H1 (cell line): ENCODE results near the gene RPL28. TPM values are rescaled to one million over a fixed set of nuclear protein-coding genes. Genes with fewer than 3 reads are reported as not detected.

Source experiments
- CTCF ChIA-PET: fragments of 300-600 bp; sonication (Branson Sonifier 250); formaldehyde crosslinking; loops from one replicate; lab custom pipeline; 2021; ENCODE audit not compliant: partially characterized antibody; lab: Charles Lee
- POLR2A ChIA-PET: fragments of 300-600 bp; sonication (Branson Sonifier 250); formaldehyde crosslinking; loops from one replicate; lab custom pipeline; 2021; ENCODE audit warnings: inconsistent platforms; ENCODE audit not compliant: partially characterized antibody; lab: Charles Lee
- DNase-seq, 2 experiments: peaks; one replicate each; pipeline versions ENCODE4 v3.0.0 to v3.0.0-alpha.2; 2010 to 2022; ENCODE audit warnings: low spot score in 2 of 2, low read depth in 1 of 2, mixed read lengths in 1 of 2
- FAIRE-seq: peaks from 2 replicates; lab custom pipeline; 2011; peaks lifted over from hg19 to GRCh38; lab: Jason Lieb, UNC
- H2AFZ ChIP-seq: 2 replicates; pipeline ENCODE4 v1.8.1; 2012; ENCODE audit warnings: low read length, inconsistent platforms
- H2AK5ac ChIP-seq: 2 replicates; pipeline ENCODE4 v1.6.1; 2013; ENCODE audit warnings: low read depth, low read length
- H2BK120ac ChIP-seq: replicated peaks from 2 replicates; pipeline ENCODE3; 2013; ENCODE audit warnings: low read depth, low read length, inconsistent platforms
- H2BK12ac ChIP-seq: 2 replicates; pipeline ENCODE4 v1.6.1; 2013; ENCODE audit warnings: low read depth, low read length
- H2BK15ac ChIP-seq: 2 replicates; pipeline ENCODE4 v1.6.1; 2013; ENCODE audit warnings: low read length
- H2BK20ac ChIP-seq: 2 replicates; pipeline ENCODE4 v1.6.1; 2013; ENCODE audit warnings: low read length
- H2BK5ac ChIP-seq: 2 replicates; pipeline ENCODE4 v1.6.1; 2013; ENCODE audit warnings: low read depth, low read length
- H3K14ac ChIP-seq: 2 replicates; pipeline ENCODE4 v1.6.1; 2013; ENCODE audit warnings: inconsistent platforms; ENCODE audit not compliant: insufficient read length
- H3K18ac ChIP-seq: 2 replicates; pipeline ENCODE4 v1.6.1; 2013; ENCODE audit warnings: low read length; ENCODE audit errors: extremely low read depth
- H3K23ac ChIP-seq: 2 replicates; pipeline ENCODE4 v1.6.1; 2013; ENCODE audit warnings: inconsistent platforms; ENCODE audit not compliant: insufficient read length
- H3K23me2 ChIP-seq: 2 replicates; pipeline ENCODE4 v1.6.1; 2013; ENCODE audit warnings: low read depth, low read length
- H3K27ac ChIP-seq: 2 replicates; pipeline ENCODE4 v1.6.1; 2011; ENCODE audit warnings: low read depth, low read length, inconsistent platforms
- H3K27me3 ChIP-seq, 4 experiments: replicated peaks in 1 of 4; 1 replicate in 1 of 4; 2 replicates in 3 of 4; pipeline versions ENCODE4 v1.6.1 to v1.8.1; 2011 to 2013; ENCODE audit warnings: low read length in 3 of 4, mild to moderate bottlenecking in 3 of 4, inconsistent platforms in 2 of 4, mixed read lengths in 2 of 4, moderate library complexity in 1 of 4; ENCODE audit not compliant: control insufficient read depth in 3 of 4, insufficient read depth in 3 of 4; ENCODE audit errors: extremely low read depth in 1 of 4
- H3K36me3 ChIP-seq, 4 experiments: 2 replicates each; pipeline versions ENCODE4 v1.6.1 to v1.8.1; 2011 to 2013; ENCODE audit warnings: mild to moderate bottlenecking in 4 of 4, low read length in 3 of 4, moderate library complexity in 2 of 4, control low read depth in 1 of 4, inconsistent platforms in 1 of 4; ENCODE audit not compliant: insufficient read depth in 4 of 4, control insufficient read depth in 2 of 4
- H3K4ac ChIP-seq: replicated peaks from 2 replicates; pipeline ENCODE3; 2013; ENCODE audit warnings: low read length, low read depth, mixed read lengths, inconsistent platforms; ENCODE audit not compliant: insufficient read length
- H3K4me1 ChIP-seq, 4 experiments: replicated peaks in 1 of 4; 1 replicate in 1 of 4; 2 replicates in 3 of 4; pipeline versions ENCODE4 v1.6.1 to v1.8.1; 2011 to 2013; ENCODE audit warnings: low read length in 3 of 4, inconsistent platforms in 2 of 4, mixed read lengths in 1 of 4; ENCODE audit not compliant: insufficient read depth in 4 of 4, control insufficient read depth in 3 of 4
- H3K4me2 ChIP-seq, 2 experiments: 2 replicates each; pipeline versions ENCODE4 v1.6.1 to v1.8.1; 2011 to 2013; ENCODE audit warnings: low read depth in 2 of 2, low read length in 2 of 2, control low read depth in 1 of 2, inconsistent platforms in 1 of 2, mild to moderate bottlenecking in 1 of 2; ENCODE audit not compliant: insufficient read depth in 1 of 2
- H3K4me3 ChIP-seq, 4 experiments: fragments of 200-600, 300-600 bp in 1 of 4; sonication (generic), shearing (Covaris generic), sonication (Bioruptor Twin) in 1 of 4; 2 replicates each; pipeline versions ENCODE4 v1.5.1 to v1.8.1; 2011 to 2016; ENCODE audit warnings: low read length in 4 of 4, low read depth in 3 of 4, control low read depth in 2 of 4, inconsistent platforms in 2 of 4, mild to moderate bottlenecking in 2 of 4, mixed read lengths in 1 of 4, moderate library complexity in 1 of 4; ENCODE audit not compliant: insufficient read depth in 2 of 4; ENCODE audit errors: extremely low read depth in 1 of 4
- H3K56ac ChIP-seq: replicated peaks from 2 replicates; pipeline ENCODE3; 2013; ENCODE audit warnings: low read depth, mild to moderate bottlenecking, mixed read lengths, low read length, inconsistent platforms; ENCODE audit not compliant: insufficient read length
- H3K79me1 ChIP-seq: 2 replicates; pipeline ENCODE4 v1.6.1; 2013; ENCODE audit warnings: low read depth, low read length, control low read depth
- H3K79me2 ChIP-seq, 2 experiments: 2 replicates each; pipeline versions ENCODE4 v1.6.1 to v1.8.1; 2012 to 2013; ENCODE audit warnings: low read length in 2 of 2, mild to moderate bottlenecking in 2 of 2, inconsistent platforms in 1 of 2; ENCODE audit not compliant: insufficient read depth in 2 of 2, control insufficient read depth in 1 of 2
- H3K9ac ChIP-seq, 4 experiments: replicated peaks in 1 of 4; 1 replicate in 1 of 4; 2 replicates in 3 of 4; pipeline versions ENCODE4 v1.6.1 to v1.8.1; 2011 to 2013; ENCODE audit warnings: low read depth in 3 of 4, low read length in 3 of 4, control low read depth in 2 of 4, mild to moderate bottlenecking in 2 of 4, moderate library complexity in 2 of 4, inconsistent platforms in 1 of 4; ENCODE audit errors: extremely low read depth in 1 of 4
- H3K9me3 ChIP-seq, 2 experiments: 2 replicates each; pipeline versions ENCODE4 v1.6.1 to v1.8.1; 2012 to 2013; ENCODE audit warnings: mild to moderate bottlenecking in 2 of 2, moderate library complexity in 2 of 2, control low read depth in 1 of 2, inconsistent platforms in 1 of 2, low read depth in 1 of 2, low read length in 1 of 2, mixed read lengths in 1 of 2; ENCODE audit not compliant: insufficient read depth in 2 of 2
- H4K20me1 ChIP-seq, 2 experiments: replicated peaks in 1 of 2; 2 replicates each; pipeline versions ENCODE3 to v1.8.1; 2011 to 2013; ENCODE audit warnings: inconsistent platforms in 2 of 2, low read length in 2 of 2, mild to moderate bottlenecking in 1 of 2; ENCODE audit not compliant: insufficient read depth in 2 of 2, control insufficient read depth in 1 of 2
- H4K5ac ChIP-seq: 2 replicates; pipeline ENCODE4 v1.6.1; 2013; ENCODE audit warnings: low read length, low read depth, mixed read lengths, inconsistent platforms; ENCODE audit not compliant: insufficient read length
- H4K8ac ChIP-seq: 2 replicates; pipeline ENCODE4 v1.8.0; 2013; ENCODE audit warnings: mild to moderate bottlenecking, moderate library complexity, low read length, inconsistent platforms; ENCODE audit not compliant: insufficient read depth; ENCODE audit errors: extremely low read depth
- H4K91ac ChIP-seq: replicated peaks from 2 replicates; pipeline ENCODE3; 2013; ENCODE audit warnings: low read length, mixed read lengths, inconsistent platforms; ENCODE audit not compliant: insufficient read length
- CEBPB ChIP-seq: IDR thresholded peaks from 2 replicates; pipeline ENCODE4 v1.6.1; 2012; ENCODE audit warnings: low read depth, low read length
- CTCF ChIP-seq, 3 experiments: IDR thresholded peaks; 1 replicate in 2 of 3; 2 replicates in 1 of 3; pipeline versions ENCODE4 v1.5.1 to v1.6.1; 2011; ENCODE audit warnings: low read length in 3 of 3, mild to moderate bottlenecking in 3 of 3, inconsistent platforms in 2 of 3, low read depth in 1 of 3, moderate library complexity in 1 of 3; ENCODE audit not compliant: insufficient read depth in 1 of 3; ENCODE audit errors: control extremely low read depth in 1 of 3
- EP300 ChIP-seq, 2 experiments: IDR thresholded peaks; 1 replicate in 1 of 2; 2 replicates in 1 of 2; pipeline ENCODE4 v1.6.1; 2011 to 2012; ENCODE audit warnings: low read depth in 2 of 2, low read length in 2 of 2, mild to moderate bottlenecking in 2 of 2, borderline replicate concordance in 1 of 2, inconsistent platforms in 1 of 2, moderate library complexity in 1 of 2
- TBP ChIP-seq: IDR thresholded peaks from 2 replicates; pipeline ENCODE4 v1.6.1; 2011; ENCODE audit warnings: low read depth, low read length, improper control_type of control experiment
- TEAD4 ChIP-seq: IDR thresholded peaks from 2 replicates; pipeline ENCODE4 v1.6.1; 2012; ENCODE audit warnings: low read depth, low read length, inconsistent platforms, mixed read lengths
- WGBS, 2 experiments: shearing (Covaris generic) in 1 of 2; methylation state at CpG; one replicate each; pipeline versions ENCODE4 v1.1.6 to v1.1.7; 2013 to 2015; ENCODE audit warnings: low lambda C conversion rate in 2 of 2, mixed read lengths in 2 of 2, inconsistent platforms in 1 of 2, low coverage in 1 of 2, missing lambda C conversion rate in 1 of 2; ENCODE audit not compliant: insufficient replicate concordance in 2 of 2, insufficient coverage in 1 of 2, insufficient read length in 1 of 2; ENCODE audit errors: extremely low coverage in 1 of 2, missing lambda C conversion rate in 1 of 2; 5-methylcytosine and 5-hydroxymethylcytosine counted together
- polyA plus RNA-seq, 7 experiments: library from polyadenylated mRNA; depleted of rRNA in 3 of 7; stranded (reverse) in 5 of 7; unstranded in 2 of 7; fragments of >200 nt in 5 of 7; fragments of 200-250 nt in 2 of 7; gene quantifications; 1 replicate in 5 of 7; 2 replicates in 1 of 7; 4 replicates in 1 of 7; pipeline versions ENCODE4 v1.2.1 to v1.2.3, GENCODE V29; 2011 to 2013; ENCODE audit warnings: missing spikeins in 2 of 7, mixed read lengths in 2 of 7
- total RNA-seq: library from RNA; stranded (reverse); fragmentation: NEBNext Ultra II Directional; extraction: Animal tissue kit (Norgen Biotek cat#: 25700); gene quantifications from 2 replicates; pipeline ENCODE4 v1.2.1, GENCODE V29; 2021

RPL28 gene
- total and polyA plus RNA-seq, 2 of the 8 experiments (the other 6 are each of a cell fraction or from before 2014, with no cell fraction given): 2,123 to 8,402 TPM

- Histone ChIP-seq H3K4me2 (no peak overlapping the region), H2BK5ac (no peak overlapping the region), H3K23ac (no peak overlapping the region), H4K8ac (no peak overlapping the region), H3K4me3 (no peak overlapping the region), H2BK120ac (no peak overlapping the region), H2BK15ac (peak overlapping the region; percentile 65; the same call in 1 of the 2 replicates), H4K91ac (no peak overlapping the region), H4K20me1 (peaks cover 0 to 14% of the 10 kb centered on the region in 2 experiments), H2AFZ (no peak overlapping the region), H3K18ac (no peak overlapping the region), H3K36me3 (no peaks in the 10 kb centered on the region), H3K9ac (no peak overlapping the region), H3K14ac (no peak overlapping the region), H3K4me1 (peaks cover 0 to 5% (median 2%) of the 10 kb centered on the region in 4 experiments; a peak in 5 of 7 replicates), H4K5ac (no peak overlapping the region), H3K79me2 (no peaks in the 10 kb centered on the region), H2AK5ac (no peak overlapping the region), H3K79me1 (no peaks in the 10 kb centered on the region), H3K56ac (no peak overlapping the region), H3K27me3 (peaks cover 43 to 76% (median 72%) of the 10 kb centered on the region in 4 experiments), H3K4ac (no peak overlapping the region), H3K27ac (no peak overlapping the region), H3K9me3 (no peaks in the 10 kb centered on the region), H2BK20ac (peak overlapping the region; percentile 13; the same call in 1 of the 2 replicates), H2BK12ac (no peak overlapping the region), H3K23me2 (peaks cover 20% of the 10 kb centered on the region; the same call in 1 of the 2 replicates)
- 50% methylated on average over 13 of the region's 16 CpGs; no CpG with 5 or more reads in 1 of the 2 experiments for WGBS, 2 experiments
- POLR2A ChIA-PET: interaction anchor here (1.3 kb wide), 1 partner anchor 29 kb away, joined by 3 read pairs; no protein-coding TSS in a partner anchor
- CTCF ChIA-PET: interaction anchor here (0.6 to 1.2 kb wide), 5 partner anchors 14 to 157 kb away, joined by 3 read pairs; no protein-coding TSS in a partner anchor
- FAIRE-seq (no peak), DNase-seq (no peak)
- TF ChIP-seq TEAD4: no peak
- TF ChIP-seq CTCF (IDR thresholded peaks at IDR 0.05; ENCODE audit: control extremely low read depth in 1 of 3, insufficient read depth in 1 of 3, low read depth in 1 of 3, low read length in 3 of 3): no peak
- no peak for TF ChIP-seq EP300 (IDR thresholded peaks at IDR 0.05; ENCODE audit: borderline replicate concordance in 1 of 2, low read depth in 2 of 2, low read length in 2 of 2)
- TF ChIP-seq CEBPB: no peak
- TF ChIP-seq TBP: no peak
Observed at GRCh38 chr19:55449469-55449868, 63.7 kb downstream of the RPL28 start.
